Mesenchymal stem cell (in vitro differentiated cells and primary cell): ENCODE measurements around the gene AKAP6.

Experiments
- DNase-seq: peaks from one replicate; pipeline ENCODE4 v3.0.0-alpha.2; 2013
- H2AFZ ChIP-seq: one replicate; pipeline ENCODE4 v1.6.1; 2013; ENCODE audit warnings: low read depth, mild to moderate bottlenecking, control low read depth, inconsistent platforms, low read length, moderate library complexity
- H2AK5ac ChIP-seq: 2 replicates; pipeline ENCODE4 v1.6.1; 2013; ENCODE audit warnings: low read length, moderate library complexity, mild to moderate bottlenecking, inconsistent platforms; ENCODE audit not compliant: severe bottlenecking
- H2BK120ac ChIP-seq: one replicate; pipeline ENCODE4 v1.6.1; 2013; ENCODE audit warnings: low read depth, mild to moderate bottlenecking, inconsistent platforms, low read length, moderate library complexity
- H2BK12ac ChIP-seq, 2 experiments: one replicate each; pipeline ENCODE4 v1.6.1; 2013; ENCODE audit warnings: inconsistent platforms in 2 of 2, low read length in 2 of 2, mild to moderate bottlenecking in 2 of 2, moderate library complexity in 2 of 2, control low read depth in 1 of 2
- H2BK15ac ChIP-seq: one replicate; pipeline ENCODE4 v1.6.1; 2013; ENCODE audit warnings: mild to moderate bottlenecking, low read depth, inconsistent platforms; ENCODE audit not compliant: poor library complexity, severe bottlenecking
- H2BK5ac ChIP-seq: 2 replicates; pipeline ENCODE4 v1.6.1; 2013; ENCODE audit warnings: low read depth, mild to moderate bottlenecking, low read length, control low read depth, inconsistent platforms; ENCODE audit not compliant: poor library complexity, severe bottlenecking
- H3K14ac ChIP-seq, 2 experiments: one replicate each; pipeline ENCODE4 v1.6.1; 2013; ENCODE audit warnings: inconsistent platforms in 2 of 2, low read length in 2 of 2, control low read depth in 1 of 2, mild to moderate bottlenecking in 1 of 2, moderate library complexity in 1 of 2
- H3K18ac ChIP-seq, 2 experiments: one replicate each; pipeline ENCODE4 v1.6.1; 2013; ENCODE audit warnings: inconsistent platforms in 2 of 2, low read length in 2 of 2, control low read depth in 1 of 2, low read depth in 1 of 2, mild to moderate bottlenecking in 1 of 2
- H3K23ac ChIP-seq, 2 experiments: one replicate each; pipeline ENCODE4 v1.6.1; 2013; ENCODE audit warnings: inconsistent platforms in 2 of 2, low read length in 2 of 2, mild to moderate bottlenecking in 2 of 2, moderate library complexity in 2 of 2, control low read depth in 1 of 2
- H3K27ac ChIP-seq: 2 replicates; pipeline ENCODE4 v1.5.1; 2013; ENCODE audit warnings: mild to moderate bottlenecking, moderate library complexity, low read length, control low read depth, inconsistent platforms; ENCODE audit not compliant: poor library complexity, severe bottlenecking
- H3K27me3 ChIP-seq, 2 experiments: 2 replicates each; pipeline versions ENCODE4 v1.6.1 to v1.7.0; 2013; ENCODE audit warnings: low read length in 2 of 2, mild to moderate bottlenecking in 2 of 2, moderate library complexity in 2 of 2, control low read depth in 1 of 2, inconsistent platforms in 1 of 2; ENCODE audit not compliant: control insufficient read depth in 1 of 2, insufficient read depth in 1 of 2
- H3K36me3 ChIP-seq, 2 experiments: 2 replicates each; pipeline versions ENCODE4 v1.6.1 to v1.7.0; 2013; ENCODE audit warnings: low read length in 2 of 2, control low read depth in 1 of 2, inconsistent platforms in 1 of 2, low read depth in 1 of 2, mild to moderate bottlenecking in 1 of 2; ENCODE audit not compliant: insufficient read depth in 2 of 2, control insufficient read depth in 1 of 2
- H3K4ac ChIP-seq, 2 experiments: one replicate each; pipeline ENCODE4 v1.6.1; 2013; ENCODE audit warnings: inconsistent platforms in 2 of 2, low read length in 2 of 2, mild to moderate bottlenecking in 2 of 2, moderate library complexity in 2 of 2, control low read depth in 1 of 2, low read depth in 1 of 2
- H3K4me1 ChIP-seq: 2 replicates; pipeline ENCODE4 v1.6.1; 2013; ENCODE audit warnings: low read depth, low read length, control low read depth; ENCODE audit not compliant: control insufficient read depth, insufficient read depth
- H3K4me2 ChIP-seq: 2 replicates; pipeline ENCODE4 v1.6.1; 2013; ENCODE audit warnings: low read length, mild to moderate bottlenecking, inconsistent platforms; ENCODE audit not compliant: poor library complexity, severe bottlenecking
- H3K4me3 ChIP-seq, 2 experiments: 2 replicates each; pipeline versions ENCODE4 v1.5.1 to v1.7.0; 2013; ENCODE audit warnings: low read length in 2 of 2, mild to moderate bottlenecking in 2 of 2, control low read depth in 1 of 2, low read depth in 1 of 2; ENCODE audit not compliant: insufficient read depth in 1 of 2
- H3K79me1 ChIP-seq: replicated peaks from 2 replicates; pipeline ENCODE4 v1.6.1; 2013; ENCODE audit warnings: mild to moderate bottlenecking, control low read depth, low read length, inconsistent platforms; ENCODE audit not compliant: poor library complexity, severe bottlenecking
- H3K9ac ChIP-seq: 2 replicates; pipeline ENCODE4 v1.7.0; 2013; ENCODE audit warnings: mild to moderate bottlenecking, low read length, moderate library complexity
- H3K9me3 ChIP-seq: 2 replicates; pipeline ENCODE4 v1.7.0; 2013; ENCODE audit warnings: mild to moderate bottlenecking, low read length; ENCODE audit not compliant: control insufficient read depth
- H4K8ac ChIP-seq: one replicate; pipeline ENCODE4 v1.6.1; 2013; ENCODE audit warnings: inconsistent platforms, mild to moderate bottlenecking, low read length, moderate library complexity
- H4K91ac ChIP-seq: one replicate; pipeline ENCODE4 v1.6.1; 2013; ENCODE audit warnings: mild to moderate bottlenecking, low read length, inconsistent platforms
- WGBS: methylation state at CpG from one replicate; pipeline ENCODE4 v1.1.7; 2013; ENCODE audit warnings: mixed read lengths; 5-methylcytosine and 5-hydroxymethylcytosine counted together

The AKAP6 gene

GRCh38 chr14:32307881-32308582 is 21.1 kb upstream of the AKAP6 start:
- no peak overlapping the region for H4K8ac ChIP-seq
- no peaks in the 10 kb centered on the region for H3K79me1 ChIP-seq
- H2BK5ac ChIP-seq = no peak overlapping the region
- no peak overlapping the region for H2BK120ac ChIP-seq
- no peak overlapping the region for H3K4me2 ChIP-seq
- H3K27me3 ChIP-seq = no peaks in the 10 kb centered on the region
- H3K18ac ChIP-seq = no peak overlapping the region
- no peak overlapping the region for H3K9ac ChIP-seq
- no peak overlapping the region for H2BK12ac ChIP-seq
- H3K23ac ChIP-seq = no peak overlapping the region
- H3K27ac ChIP-seq = no peak overlapping the region
- no peaks in the 10 kb centered on the region for H3K9me3 ChIP-seq
- no peak overlapping the region for H2AK5ac ChIP-seq
- H3K4ac ChIP-seq = no peak overlapping the region
- no peak overlapping the region for H2AFZ ChIP-seq
- H4K91ac ChIP-seq = no peak overlapping the region
- H3K36me3 ChIP-seq = no peaks in the 10 kb centered on the region
- no peak overlapping the region for H2BK15ac ChIP-seq
- no peaks in the 10 kb centered on the region for H3K4me1 ChIP-seq
- WGBS = 98% methylated on average over 2 of the region's 3 CpGs
- no peak overlapping the region for H3K4me3 ChIP-seq
- H3K14ac ChIP-seq = no peak overlapping the region
- no peak for DNase-seq

- Histone ChIP-seq H3K36me3 (no peaks in the 10 kb centered on the region), H4K8ac (no peak overlapping the region), H3K4me2 (no peak overlapping the region), H3K4me3 (no peak overlapping the region), H2BK5ac (no peak overlapping the region), H3K79me1 (no peaks in the 10 kb centered on the region), H3K18ac (no peak overlapping the region), H2BK15ac (no peak overlapping the region), H2BK120ac (no peak overlapping the region), H3K9ac (no peak overlapping the region), H4K91ac (no peak overlapping the region), H3K27me3 (no peaks in the 10 kb centered on the region), H2AFZ (no peak overlapping the region), H2BK12ac (no peak overlapping the region), H3K9me3 (no peaks in the 10 kb centered on the region), H3K23ac (no peak overlapping the region), H3K4ac (no peak overlapping the region), H3K14ac (no peak overlapping the region), H2AK5ac (no peak overlapping the region), H3K27ac (no peak overlapping the region), H3K4me1 (no peaks in the 10 kb centered on the region)
- no peak for DNase-seq
Observed at GRCh38 chr14:32310876-32311275, 18.2 kb upstream of the AKAP6 start.

- H2AFZ ChIP-seq = no peak overlapping the region
- DNase-seq = no peak
- no peak overlapping the region for H4K8ac ChIP-seq
- H3K36me3 ChIP-seq = no peaks in the 10 kb centered on the region
- no peak overlapping the region for H3K4ac ChIP-seq
- H2BK5ac ChIP-seq = no peak overlapping the region
- H4K91ac ChIP-seq = no peak overlapping the region
- H3K79me1 ChIP-seq = no peaks in the 10 kb centered on the region
- no peak overlapping the region for H3K4me3 ChIP-seq
- H3K9ac ChIP-seq = no peak overlapping the region
- no peak overlapping the region for H3K4me2 ChIP-seq
- H3K18ac ChIP-seq = no peak overlapping the region
- H2BK15ac ChIP-seq = no peak overlapping the region
- H3K23ac ChIP-seq = no peak overlapping the region
- H3K14ac ChIP-seq = no peak overlapping the region
- H3K27me3 ChIP-seq = no peaks in the 10 kb centered on the region
- no peaks in the 10 kb centered on the region for H3K9me3 ChIP-seq
- H3K4me1 ChIP-seq = no peaks in the 10 kb centered on the region
- H2BK12ac ChIP-seq = peak overlapping the region in 1 of 2 experiments; percentile 33
- no peak overlapping the region for H2AK5ac ChIP-seq
- H3K27ac ChIP-seq = no peak overlapping the region
- no peak overlapping the region for H2BK120ac ChIP-seq
- WGBS = 100% methylated on average over 1 of the region's 3 CpGs
Observed at GRCh38 chr14:32311294-32312009, 17.6 kb upstream of the AKAP6 start.

GRCh38 chr14:32312010-32312331 is 17.1 kb upstream of the AKAP6 start:
- H2BK5ac ChIP-seq = no peak overlapping the region
- H2BK12ac ChIP-seq = no peak overlapping the region
- H2AK5ac ChIP-seq = no peak overlapping the region
- H3K4me3 ChIP-seq = no peak overlapping the region
- H3K18ac ChIP-seq = no peak overlapping the region
- H3K36me3 ChIP-seq = no peaks in the 10 kb centered on the region
- H3K23ac ChIP-seq = no peak overlapping the region
- no peak overlapping the region for H2BK15ac ChIP-seq
- H2AFZ ChIP-seq = no peak overlapping the region
- H3K14ac ChIP-seq = no peak overlapping the region
- no peaks in the 10 kb centered on the region for H3K4me1 ChIP-seq
- H4K91ac ChIP-seq = no peak overlapping the region
- no peak overlapping the region for H3K4me2 ChIP-seq
- no peak overlapping the region for H3K9ac ChIP-seq
- H3K27ac ChIP-seq = no peak overlapping the region
- H3K4ac ChIP-seq = no peak overlapping the region
- no peak for DNase-seq
- no peak overlapping the region for H2BK120ac ChIP-seq
- no peaks in the 10 kb centered on the region for H3K79me1 ChIP-seq
- 76% methylated on average over 4 of the region's 4 CpGs for WGBS
- no peaks in the 10 kb centered on the region for H3K27me3 ChIP-seq
- H3K9me3 ChIP-seq = no peaks in the 10 kb centered on the region
- H4K8ac ChIP-seq = no peak overlapping the region
